VCaP (cell line): ENCODE data around the gene KRTAP3-3.
"Not testable (repeated sequence)": the region's sequence is repeated elsewhere in the genome, so short reads cannot be mapped to it uniquely, and the experiment has no call there.

Experiments
- H3K27ac ChIP-seq: fragments of 450-650 bp; 2 replicates; pipeline ENCODE4 v1.5.1; 2017
- CTCF ChIP-seq: fragments of 450-650 bp; conservative IDR thresholded peaks from 2 replicates; pipeline ENCODE4 v1.5.1; 2017; ENCODE audit warnings: mild to moderate bottlenecking, moderate library complexity

KRTAP3-3 gene

DNA sequence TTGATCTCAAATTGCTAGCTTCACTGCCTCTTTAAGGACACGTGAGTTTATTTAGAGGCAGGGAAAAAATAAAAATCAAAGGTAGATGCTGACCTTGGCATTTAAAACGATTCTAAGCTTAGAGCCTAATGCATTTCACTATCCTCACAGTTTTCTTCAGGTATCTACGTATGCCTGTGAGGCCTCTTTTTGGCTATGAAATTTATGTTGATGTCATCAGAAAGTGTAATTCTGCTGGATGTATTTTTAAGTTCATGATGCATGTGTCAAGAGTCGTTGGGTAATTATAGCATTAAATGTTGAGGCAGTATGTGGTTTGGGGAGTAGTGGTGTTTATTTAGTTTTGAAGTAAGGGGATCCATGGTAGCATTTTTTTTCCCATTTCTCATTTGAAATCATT lies 10.0 kb upstream of the KRTAP3-3 start:
- no peak overlapping the region for H3K27ac ChIP-seq
- TF ChIP-seq CTCF = no peak

DNA sequence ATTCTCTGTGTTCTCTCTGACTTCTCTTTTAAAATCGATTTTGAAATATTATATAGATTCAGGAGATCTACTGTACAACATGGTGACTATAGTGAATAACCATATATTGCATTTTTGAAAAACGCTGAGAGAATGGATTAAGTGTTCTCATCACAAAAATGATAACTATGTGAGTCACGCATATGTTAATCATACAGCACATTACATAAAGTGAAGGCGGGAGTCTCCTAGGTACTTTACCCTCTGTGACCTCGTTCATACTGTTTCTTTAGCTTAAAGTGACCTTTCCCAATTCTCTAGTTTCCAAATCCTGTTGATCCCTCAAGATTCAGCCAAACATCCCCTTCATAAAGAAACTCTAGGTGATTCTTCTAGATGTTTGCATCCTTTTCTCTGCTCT lies 8.8 kb upstream of the KRTAP3-3 start:
- no peak for TF ChIP-seq CTCF
- no peak overlapping the region for H3K27ac ChIP-seq

DNA sequence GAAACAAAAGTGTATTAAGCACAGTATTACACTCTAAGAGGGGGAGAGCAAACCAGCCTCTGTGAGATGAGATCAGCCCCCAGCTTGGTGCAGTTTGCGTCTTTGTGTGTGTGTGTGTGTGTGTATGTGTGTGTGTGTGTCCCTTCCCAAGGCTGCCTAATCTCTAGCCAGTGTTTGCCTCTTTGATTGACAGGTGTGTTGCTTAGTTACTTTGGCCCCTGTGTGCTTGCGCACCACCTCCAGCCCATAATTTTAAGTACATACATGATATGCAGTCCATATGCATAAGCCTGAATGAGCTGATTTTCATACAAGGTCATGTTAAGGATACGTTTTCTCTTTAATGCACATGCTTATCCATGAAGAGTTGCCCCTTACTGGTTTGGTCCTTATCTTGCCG lies 7.8 kb upstream of the KRTAP3-3 start:
- TF ChIP-seq CTCF = no peak
- H3K27ac ChIP-seq = no peak overlapping the region

DNA sequence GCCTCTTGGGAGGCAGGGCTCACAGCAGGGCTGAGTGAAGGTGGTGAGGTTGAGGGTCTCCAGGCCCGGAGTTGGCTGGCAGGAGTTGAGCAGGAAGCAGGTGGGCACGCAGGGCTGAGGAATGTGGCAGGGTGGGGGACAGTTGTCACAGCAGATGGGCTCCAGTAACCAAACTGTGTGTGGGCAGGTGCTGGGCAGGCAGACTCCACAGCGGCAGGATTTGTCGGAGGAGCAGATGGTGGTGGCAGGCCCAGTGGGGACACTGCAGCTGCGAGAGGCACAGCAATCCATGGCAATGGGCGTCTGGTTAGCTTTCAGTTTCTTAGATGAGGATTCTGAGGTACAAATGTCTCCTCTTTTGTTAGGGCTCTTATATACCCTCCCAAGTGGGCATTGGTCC lies 5.6 kb upstream of the KRTAP3-3 start, which contains the start of gene KRTAP3-2:
Gene KRTAP3-2 (minus strand): TSS at position 344 of the 400 bp plus-strand sequence. CDS start 53 bp downstream, at position 291.
- H3K27ac ChIP-seq = not testable (repeated sequence)

DNA sequence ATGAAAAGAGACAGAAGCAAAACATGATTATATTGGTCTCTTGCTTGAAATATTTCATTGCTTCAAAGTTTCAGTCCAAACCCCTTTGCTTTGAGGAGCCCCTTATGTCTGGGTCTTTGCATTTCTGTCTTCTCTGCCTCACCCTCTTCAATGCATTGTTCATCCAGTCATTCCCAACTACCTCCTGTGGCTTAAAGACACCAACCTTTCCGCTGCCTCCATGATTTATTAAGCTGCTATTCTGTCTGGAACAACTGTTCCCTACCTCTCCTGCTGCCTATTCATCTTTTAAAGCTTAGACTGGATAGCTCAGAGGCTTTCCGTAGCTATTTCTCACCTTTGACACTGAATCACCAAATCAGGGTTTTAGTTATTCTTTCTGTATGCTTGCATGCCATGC lies 3.4 kb upstream of the KRTAP3-3 start:
- no peak for TF ChIP-seq CTCF
- no peak overlapping the region for H3K27ac ChIP-seq

DNA sequence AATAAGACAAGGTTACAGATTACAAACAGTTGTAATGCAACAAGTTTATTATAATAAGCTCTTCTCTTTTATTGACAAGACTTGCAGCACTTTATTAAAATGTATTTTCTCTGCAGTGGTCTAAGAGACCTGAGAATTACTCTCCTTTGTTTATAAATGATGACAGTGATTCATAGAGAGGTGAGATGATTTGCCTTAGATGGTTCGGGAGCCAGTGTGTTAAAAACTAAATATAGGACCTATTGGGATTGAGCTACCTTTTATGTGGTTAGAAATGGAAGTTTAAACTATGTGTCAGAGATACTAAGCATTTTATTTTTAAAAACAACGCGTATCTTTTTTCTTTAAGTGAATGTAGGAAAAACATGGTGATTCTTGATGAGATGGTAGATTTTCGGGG lies 2.9 kb upstream of the KRTAP3-3 start:
- TF ChIP-seq CTCF = no peak
- H3K27ac ChIP-seq = no peak overlapping the region

DNA sequence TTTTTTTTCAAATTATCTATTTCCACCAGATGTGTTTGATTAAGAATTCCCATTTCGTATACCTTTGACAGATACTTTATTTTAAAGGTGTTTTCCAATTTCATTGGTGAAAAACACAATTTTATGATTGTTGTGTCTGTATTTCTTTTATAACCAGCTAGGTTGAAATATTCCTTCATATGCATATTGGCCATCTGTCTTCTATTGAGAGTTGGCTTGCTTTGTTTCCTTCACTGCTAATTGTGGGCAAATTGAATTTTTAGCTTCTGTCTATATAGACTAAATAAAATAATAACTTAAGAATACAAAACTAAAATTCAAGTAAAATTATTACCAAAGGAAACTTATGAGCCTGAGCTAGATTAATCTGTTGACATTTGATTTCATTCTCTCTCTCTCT lies 1.2 kb upstream of the KRTAP3-3 start:
- no peak for TF ChIP-seq CTCF
- no peak overlapping the region for H3K27ac ChIP-seq

GRCh38 chr17:40993084-40993483 lies 880 bp downstream of the KRTAP3-3 start:
- TF ChIP-seq CTCF = no peak
- no peak overlapping the region for H3K27ac ChIP-seq
